ENCODE measurements around the gene CRB2.
"Not testable (repeated sequence)": the region's sequence is repeated elsewhere in the genome, so short reads cannot be mapped to it uniquely, and the experiment has no call there.

CRB2 gene

DNA sequence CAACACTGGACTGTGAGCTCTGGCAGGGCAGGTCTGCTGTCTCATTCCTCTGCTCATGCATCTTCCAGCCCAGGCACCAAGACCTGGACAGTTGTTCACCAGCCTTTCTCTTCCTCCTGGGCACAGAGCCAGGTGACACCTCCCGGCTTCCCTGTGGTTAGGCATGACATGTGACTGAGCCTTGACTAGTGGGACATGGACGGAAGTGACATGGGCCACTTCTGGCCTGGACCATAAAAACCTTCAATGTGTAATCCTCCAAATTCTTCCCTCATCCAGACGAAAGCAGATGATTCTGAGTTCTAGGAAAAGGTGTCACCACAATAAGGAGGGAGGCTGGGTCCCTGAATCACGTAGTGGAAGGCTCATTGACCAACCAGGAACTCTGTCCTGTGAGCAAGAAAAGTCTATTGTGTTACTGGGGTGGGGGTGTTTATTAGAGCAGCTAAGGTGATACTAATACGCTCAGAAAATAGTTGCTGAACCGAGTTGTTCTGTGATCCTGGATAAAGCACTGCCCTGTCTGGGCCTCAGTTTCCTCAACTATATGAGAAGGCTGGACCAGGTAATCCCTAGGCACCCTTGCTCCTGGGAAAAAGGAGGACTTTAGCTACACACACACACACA, 26.6 kb upstream of the CRB2 start:
- no peak for TF ChIP-seq CTCF (conservative IDR thresholded peaks at IDR 0.05)
- TF ChIP-seq ZFX (IDR thresholded peaks at IDR 0.05), result no peak
- peak overlapping the region; percentile 94 for H3K27ac ChIP-seq

DNA sequence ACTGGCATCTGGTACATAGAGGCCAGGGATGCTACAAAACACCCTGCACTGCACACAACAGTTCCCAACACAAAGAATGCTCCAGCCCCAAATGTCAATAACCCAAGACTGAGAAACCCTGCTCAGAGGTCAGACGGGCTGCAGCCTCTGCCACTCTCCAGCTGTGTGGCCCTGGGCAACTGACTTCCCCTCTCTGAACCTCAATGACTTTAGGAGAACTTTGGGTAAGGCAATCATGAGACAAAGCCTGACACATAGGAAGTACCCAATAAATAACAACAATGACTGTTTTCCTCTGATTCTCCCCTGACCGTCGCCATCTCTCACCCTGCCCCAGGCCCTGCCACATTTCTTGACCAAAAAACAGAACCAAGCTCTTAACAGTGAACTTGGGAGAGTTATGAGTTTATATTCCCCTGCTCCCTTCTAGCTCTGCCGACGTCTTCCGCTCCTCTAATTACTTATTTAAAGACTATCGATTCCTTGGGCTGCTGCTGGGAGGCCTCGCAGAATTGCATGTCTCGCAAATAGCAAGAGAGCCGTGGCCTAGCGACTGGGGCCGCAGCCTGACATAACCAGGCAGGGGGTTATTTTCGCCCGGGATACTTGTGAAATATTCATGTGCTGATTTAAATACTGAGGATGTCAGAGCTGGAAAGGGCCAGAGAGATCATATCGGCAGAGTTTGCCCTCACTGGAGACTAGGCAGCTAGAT, 24.5 kb upstream of the CRB2 start:
- TF ChIP-seq CTCF (conservative IDR thresholded peaks at IDR 0.05) (no peak), ZFX (IDR thresholded peaks at IDR 0.05) (no peak)
- H3K27ac ChIP-seq, result no peak overlapping the region

DNA sequence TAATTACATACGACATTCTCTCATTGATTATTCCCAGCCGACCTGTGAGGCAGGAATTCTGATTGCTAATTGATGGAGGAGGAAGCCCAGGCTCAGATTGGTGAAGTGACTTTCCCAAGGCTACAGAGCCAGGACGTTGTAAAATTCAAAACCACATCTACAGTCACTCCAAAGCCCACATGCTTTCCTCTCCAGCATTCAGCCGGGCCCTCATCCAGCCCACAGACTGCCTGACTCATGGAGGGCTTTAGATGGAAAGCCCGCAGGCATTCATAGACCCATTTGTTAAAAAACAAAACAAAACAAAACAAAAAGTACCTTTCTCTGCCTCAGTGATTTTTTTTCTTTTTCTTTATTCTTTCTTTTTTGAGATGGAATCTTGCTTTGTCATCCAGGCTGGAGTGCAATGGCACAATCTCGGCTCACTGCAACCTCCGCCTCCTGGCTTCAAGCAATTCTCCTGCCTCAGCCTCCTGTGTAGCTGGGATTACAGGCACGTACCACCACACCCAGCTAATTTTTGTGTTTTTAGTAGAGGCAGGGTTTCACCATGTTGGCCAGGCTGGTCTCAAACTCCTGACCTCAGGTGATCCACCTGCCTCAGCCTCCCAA, 22.8 kb upstream of the CRB2 start:
- H3K27ac ChIP-seq, result not testable (repeated sequence)

DNA sequence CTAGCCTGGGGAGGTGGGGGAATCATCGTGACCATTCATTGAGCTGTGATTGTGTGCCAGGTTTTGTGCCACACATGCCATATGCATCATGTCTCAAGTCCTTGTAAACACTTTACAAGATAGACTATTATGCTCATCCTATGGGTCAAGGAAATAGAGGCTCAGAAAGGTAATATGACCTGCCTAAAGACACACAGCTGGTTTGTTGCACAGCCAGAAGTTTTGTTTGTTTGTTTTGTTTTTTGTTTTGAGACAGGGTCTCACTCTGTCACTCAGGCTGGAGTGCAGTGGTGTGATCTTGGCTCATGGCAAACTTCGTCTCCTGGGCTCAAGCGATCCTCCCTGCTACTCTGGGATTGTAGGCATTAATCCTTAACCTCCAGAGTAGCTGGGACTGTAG, 21.4 kb upstream of the CRB2 start:
- H3K27ac ChIP-seq, result no peak overlapping the region
- TF ChIP-seq ZFX (IDR thresholded peaks at IDR 0.05) (no peak), CTCF (conservative IDR thresholded peaks at IDR 0.05) (no peak)

- no peak overlapping the region for H3K27ac ChIP-seq
- TF ChIP-seq CTCF (conservative IDR thresholded peaks at IDR 0.05) (no peak), ZFX (IDR thresholded peaks at IDR 0.05) (no peak; the same call in 1 of the 2 replicates)
Measured at GRCh38 chr9:123335193-123335985, 20.6 kb upstream of the CRB2 start.

GRCh38 chr9:123335986-123336329, 20.0 kb upstream of the CRB2 start:
- TF ChIP-seq ZFX (IDR thresholded peaks at IDR 0.05), result no peak
- TF ChIP-seq CTCF (conservative IDR thresholded peaks at IDR 0.05), result no peak
- H3K27ac ChIP-seq, result no peak overlapping the region

GRCh38 chr9:123336449-123336848, 19.5 kb upstream of the CRB2 start:
- H3K27ac ChIP-seq, result no peak overlapping the region
- TF ChIP-seq ZFX (IDR thresholded peaks at IDR 0.05) (no peak), CTCF (conservative IDR thresholded peaks at IDR 0.05) (no peak)

Data from C4-2B (cell line).